T-helper 9 cell (primary cell): Measurements from ENCODE around the gene CPED1.

Experiments used
- DNase-seq: peaks from one replicate; pipeline ENCODE4 v3.0.0-alpha.2; 2020

The CPED1 gene

GRCh38 chr7:121075952-121076349 lies 87.4 kb downstream of the CPED1 start:
- DNase-seq, result no peak

DNA sequence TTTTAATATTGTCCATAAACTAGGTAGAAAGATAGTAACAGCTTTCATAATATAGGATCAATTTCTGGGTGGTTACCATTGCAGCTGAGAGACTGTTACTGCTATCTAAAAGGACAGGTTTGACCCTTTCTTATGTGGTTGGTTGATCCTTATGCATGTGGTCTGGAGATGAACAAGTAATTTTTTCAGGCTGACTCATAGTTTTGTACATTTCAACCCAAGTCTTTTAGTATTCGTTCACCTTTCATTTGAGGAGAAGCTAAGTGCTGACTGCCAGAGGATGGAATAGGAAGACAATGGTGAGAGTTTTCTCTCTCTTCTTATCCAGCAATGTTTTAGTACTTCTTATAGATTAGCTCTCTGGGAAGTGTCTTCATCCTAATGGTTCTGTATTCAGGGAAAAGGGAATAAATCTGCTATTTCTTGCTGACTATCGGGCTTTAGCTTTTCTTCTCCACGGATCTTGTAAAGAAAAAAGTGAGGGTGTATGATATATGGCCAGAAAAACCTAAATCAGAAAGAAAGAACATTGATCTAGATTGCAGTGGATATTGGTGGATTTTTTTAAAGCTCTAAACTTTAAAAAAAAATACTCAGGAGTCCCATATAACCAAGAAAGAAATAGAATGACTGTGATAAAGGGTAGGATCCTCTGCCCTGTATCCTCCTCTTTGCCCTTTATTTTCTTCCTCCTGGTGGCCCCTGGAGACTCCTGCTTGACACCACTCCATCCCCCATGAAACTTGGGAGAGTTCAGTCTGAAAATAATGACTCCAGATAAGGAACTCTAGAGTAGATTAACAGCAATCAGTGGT lies 88.0 kb downstream of the CPED1 start:
- DNase-seq, result no peak

- DNase-seq, result no peak
Observed at GRCh38 chr7:121077165-121077630, 88.7 kb downstream of the CPED1 start.

DNA sequence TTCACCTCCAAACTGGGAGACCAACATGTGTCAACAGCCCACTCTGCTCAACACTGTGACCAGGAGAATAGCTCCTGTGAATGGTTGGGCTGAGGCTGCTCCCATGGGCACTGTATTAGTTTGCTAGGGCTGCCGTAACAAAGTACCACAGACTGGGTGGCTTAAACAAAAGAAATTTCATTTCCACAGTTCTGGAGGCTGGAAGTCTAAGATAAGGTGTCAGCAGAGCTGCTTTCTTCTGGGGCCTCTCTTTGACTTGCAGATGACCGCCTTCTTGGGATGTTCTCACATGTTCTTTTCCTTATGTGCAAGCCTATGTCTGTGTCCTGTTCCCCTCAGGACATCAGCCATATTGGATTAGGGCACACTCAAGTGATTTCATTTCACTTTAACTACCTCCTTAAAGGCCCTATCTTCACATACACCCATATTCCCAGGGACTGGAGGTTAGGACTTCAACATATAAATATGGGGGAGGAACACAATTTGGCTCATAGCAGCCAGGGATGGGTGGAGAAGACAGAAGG lies 90.3 kb downstream of the CPED1 start:
- DNase-seq, result no peak

GRCh38 chr7:121079425-121080169 lies 91.1 kb downstream of the CPED1 start:
- no peak for DNase-seq

GRCh38 chr7:121080257-121080912 lies 91.9 kb downstream of the CPED1 start:
- no peak for DNase-seq

DNA sequence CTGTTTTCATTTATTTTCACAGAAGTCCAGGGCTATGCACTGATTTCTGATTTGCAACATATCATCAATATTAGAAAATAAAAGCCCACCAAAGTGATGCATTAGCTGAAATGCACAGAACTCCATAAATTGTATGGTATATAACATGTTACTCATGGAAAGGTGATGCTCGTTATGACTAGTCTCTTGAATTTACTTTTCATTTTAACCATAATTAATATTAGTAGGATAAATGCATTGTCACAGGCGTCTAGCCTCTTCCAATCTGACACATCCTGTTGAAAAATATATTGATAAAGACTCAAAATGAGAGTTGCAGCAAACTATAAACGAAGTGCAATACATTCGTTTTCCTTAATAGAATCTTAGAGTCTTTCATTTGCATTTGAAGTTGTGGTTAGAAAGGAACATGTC lies 92.4 kb downstream of the CPED1 start:
- no peak for DNase-seq

GRCh38 chr7:121081327-121081936 lies 92.9 kb downstream of the CPED1 start:
- no peak for DNase-seq

DNA sequence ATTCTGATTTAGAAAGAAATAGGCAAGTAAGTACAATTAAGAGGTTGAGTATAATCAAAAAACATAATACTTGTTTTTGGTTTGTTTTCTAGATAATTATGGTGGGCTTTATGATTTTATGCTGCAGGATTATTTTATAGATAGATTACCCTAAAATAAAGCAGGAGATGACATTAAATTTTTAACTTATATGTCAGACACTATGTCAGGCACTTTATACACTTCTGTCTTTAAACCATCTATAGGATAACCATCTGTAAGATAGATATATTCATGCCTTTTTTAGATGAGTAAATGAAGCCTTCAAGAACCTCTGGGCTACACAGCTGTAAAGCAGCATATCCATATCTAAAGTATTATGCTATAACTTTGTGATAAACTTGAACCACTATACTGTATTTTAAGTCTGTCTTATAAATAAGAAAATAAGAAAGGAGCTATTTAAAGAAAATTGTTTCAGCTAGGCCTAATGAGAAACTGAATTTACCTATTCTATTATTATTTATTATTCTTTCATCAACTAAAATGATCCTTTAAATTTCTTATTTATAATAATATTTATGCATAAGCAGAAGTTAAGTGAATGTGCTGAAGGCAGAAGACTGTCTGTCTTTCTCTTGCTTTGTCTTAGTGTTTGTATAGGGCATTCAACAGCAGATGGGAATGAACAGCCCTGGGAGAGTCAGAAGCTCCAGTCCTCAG lies 94.0 kb downstream of the CPED1 start:
- no peak for DNase-seq

- no peak for DNase-seq
Observed at GRCh38 chr7:121083138-121083789, 94.8 kb downstream of the CPED1 start.

DNA sequence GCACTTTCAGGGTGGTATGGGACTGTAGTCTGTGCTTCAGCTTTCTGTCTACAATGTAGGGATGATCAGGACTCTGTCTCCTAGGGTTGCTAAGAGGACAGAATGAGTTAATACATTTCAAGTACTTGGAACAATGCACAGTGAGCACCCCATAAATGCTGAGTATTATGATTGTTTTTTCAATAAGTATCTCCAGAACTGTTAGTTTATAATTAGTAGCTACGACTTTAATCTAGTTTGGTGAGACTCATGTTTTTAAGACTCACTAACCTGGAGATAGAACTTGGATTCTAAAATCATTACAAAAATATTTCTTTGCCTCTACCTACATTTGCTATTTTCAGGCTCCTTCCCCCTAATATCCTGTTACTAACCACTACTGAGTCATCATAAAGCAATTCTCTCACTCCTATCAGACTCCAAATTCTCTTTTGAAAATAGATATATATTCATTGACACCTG lies 95.3 kb downstream of the CPED1 start:
- DNase-seq, result no peak

- DNase-seq, result no peak
Observed at GRCh38 chr7:121084256-121084655, 95.7 kb downstream of the CPED1 start.

DNA sequence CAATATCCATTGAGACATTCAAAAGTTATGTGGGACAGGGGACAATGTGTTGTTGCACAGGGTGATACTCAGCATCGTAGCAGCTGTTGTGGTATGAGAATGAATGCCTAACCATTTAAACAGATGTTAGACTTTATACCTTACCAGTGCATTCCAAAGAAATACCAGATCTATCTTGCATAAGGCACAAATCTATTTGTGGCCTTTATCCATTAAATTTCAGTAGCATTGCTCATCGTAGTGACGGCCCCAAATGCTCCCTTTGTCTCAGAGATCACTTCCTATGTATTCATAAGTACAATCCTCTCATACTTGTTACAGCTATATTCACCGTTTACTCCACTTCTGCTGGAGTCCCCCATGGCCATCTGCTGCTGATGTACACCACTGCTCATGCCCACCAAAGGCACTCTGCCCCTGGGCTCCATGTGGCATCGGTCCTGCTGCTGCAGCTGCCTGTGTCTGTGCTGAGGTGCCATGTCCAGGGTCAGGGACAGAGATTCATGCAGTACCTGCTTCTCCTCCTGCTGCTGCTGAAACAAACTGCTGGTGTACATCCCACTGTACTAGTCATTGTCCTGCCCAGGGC lies 96.3 kb downstream of the CPED1 start:
- no peak for DNase-seq

GRCh38 chr7:121085922-121086321 lies 97.4 kb downstream of the CPED1 start:
- DNase-seq, result no peak

DNA sequence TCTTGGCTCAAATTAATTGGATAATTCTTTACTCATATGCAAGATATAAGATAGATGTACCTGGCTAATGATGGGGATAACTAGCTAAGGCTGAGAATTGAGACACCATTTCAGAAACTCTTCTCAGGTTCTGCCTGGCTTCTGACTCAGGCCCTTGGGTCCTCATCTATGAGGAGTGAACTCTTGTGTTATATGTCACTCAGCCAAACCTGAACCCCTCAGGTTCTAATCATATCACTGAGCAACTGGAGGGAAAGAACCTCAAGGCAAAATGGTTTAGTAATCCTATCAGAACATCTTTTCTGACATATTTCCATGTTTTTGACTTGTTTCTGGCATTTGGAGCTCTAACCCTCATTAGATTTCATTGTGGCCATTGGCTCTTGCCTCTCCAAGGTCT lies 100.4 kb downstream of the CPED1 start:
- DNase-seq, result no peak

- no peak for DNase-seq
Observed at GRCh38 chr7:121094829-121095228, 106.3 kb downstream of the CPED1 start.

GRCh38 chr7:121097577-121097976 lies 109.1 kb downstream of the CPED1 start:
- DNase-seq, result no peak

DNA sequence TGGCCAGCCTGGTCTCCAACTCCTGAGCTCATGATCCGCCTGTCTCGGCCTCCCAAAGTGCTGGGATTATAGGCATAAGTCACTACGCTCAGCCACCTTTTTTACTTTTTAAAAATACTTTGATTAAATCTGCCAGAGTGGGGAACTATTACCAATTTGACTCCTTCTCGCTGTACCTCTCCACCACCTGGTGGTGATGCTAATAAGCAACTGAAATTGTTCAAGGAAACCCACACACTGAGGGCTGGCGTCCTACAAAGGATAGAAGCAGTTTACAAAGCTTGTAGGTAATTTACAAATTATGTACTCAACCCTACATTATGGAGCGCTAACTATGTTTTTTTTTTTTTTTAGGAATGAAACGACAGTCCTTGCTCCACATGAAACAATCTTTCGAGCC lies 111.1 kb downstream of the CPED1 start:
- DNase-seq, result no peak

DNA sequence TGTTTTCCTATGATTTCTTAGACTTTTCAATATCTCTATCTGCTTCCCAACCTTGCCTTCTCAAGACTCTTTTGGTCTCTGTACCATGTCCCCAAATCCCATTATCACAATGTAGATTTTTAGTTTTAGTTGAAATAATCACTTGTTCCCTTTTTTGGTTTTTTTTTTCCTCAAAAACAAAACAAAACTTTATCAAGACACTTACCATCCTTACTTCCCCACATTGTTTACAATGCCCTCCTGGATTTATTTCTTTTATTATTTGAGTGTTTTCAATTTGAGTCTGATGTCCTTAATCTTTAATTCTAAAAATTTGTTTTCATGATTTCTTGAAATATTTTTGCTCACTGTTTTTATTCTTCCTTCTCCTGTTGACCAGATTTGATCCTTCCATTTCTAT lies 112.6 kb downstream of the CPED1 start:
- DNase-seq, result no peak

- no peak for DNase-seq
Observed at GRCh38 chr7:121101621-121102020, 113.1 kb downstream of the CPED1 start.

GRCh38 chr7:121102619-121103018 lies 114.1 kb downstream of the CPED1 start:
- no peak for DNase-seq
